ENCODE results near the gene TLE3. TPM values are rescaled to one million over a fixed set of nuclear protein-coding genes. Genes with fewer than 3 reads are reported as not detected.

The TLE3 gene
- total RNA-seq, 2 experiments from 2014 or later: 159 to 167 TPM

GRCh38 chr15:70060214-70060992 is 37.3 kb downstream of the TLE3 start:
- Mint-ChIP-seq H3K27me3 (no peaks in the 10 kb centered on the region), H3K4me1 (ENCODE audit: low read depth) (no peaks in the 10 kb centered on the region), H3K36me3 (ENCODE audit: low read depth) (peaks cover 91% of the 10 kb centered on the region), H3K4me3 (no peak overlapping the region), H3K27ac (no peak overlapping the region), H3K9me3 (no peaks in the 10 kb centered on the region)
- POLR2A ChIA-PET: no interaction called here
- H3K27ac ChIP-seq (ENCODE audit: low read depth in 1 of 2, low read length in 2 of 2): no peak overlapping the region
- TF ChIP-seq CTCF (IDR thresholded peaks at IDR 0.05): no peak
- CTCF ChIA-PET: no interaction called here
- H3K36me3 ChIP-seq (ENCODE audit: insufficient read depth, low read length): peaks cover 99% of the 10 kb centered on the region
- intact Hi-C loops (cut with DNase I, micrococcal nuclease): no loop called here
- no peaks in the 10 kb centered on the region for H3K4me1 ChIP-seq (ENCODE audit: insufficient read depth, low read length)
- no peaks in the 10 kb centered on the region for H3K9me3 ChIP-seq (ENCODE audit: control insufficient read depth in 1 of 2, insufficient read depth in 1 of 2, low read length in 2 of 2)
- DNase-seq (peak in 1 of 14 experiments; percentile 31), ATAC-seq (ENCODE audit: poor library complexity) (no peak)
- no peaks in the 10 kb centered on the region for H3K27me3 ChIP-seq (ENCODE audit: control insufficient read depth in 1 of 2, insufficient read depth in 2 of 2, low read length in 2 of 2)
- H3K4me3 ChIP-seq (ENCODE audit: low read length): no peak overlapping the region

GRCh38 chr15:70059476-70060213 is 38.1 kb downstream of the TLE3 start:
- Histone ChIP-seq H3K36me3 (ENCODE audit: insufficient read depth, low read length) (peaks cover 99% of the 10 kb centered on the region), H3K27me3 (ENCODE audit: control insufficient read depth in 1 of 2, insufficient read depth in 2 of 2, low read length in 2 of 2) (no peaks in the 10 kb centered on the region), H3K4me3 (ENCODE audit: low read length) (no peak overlapping the region), H3K27ac (ENCODE audit: low read depth in 1 of 2, low read length in 2 of 2) (no peak overlapping the region), H3K9me3 (ENCODE audit: control insufficient read depth in 1 of 2, insufficient read depth in 1 of 2, low read length in 2 of 2) (no peaks in the 10 kb centered on the region), H3K4me1 (ENCODE audit: insufficient read depth, low read length) (no peaks in the 10 kb centered on the region)
- ChIA-PET POLR2A (no interaction called here), CTCF (no interaction called here)
- intact Hi-C loops (cut with DNase I, micrococcal nuclease): loop anchor here in 1 of 2 experiments (10.0 kb wide), 1 partner anchor 145 kb away; no protein-coding TSS in a partner anchor
- DNase-seq (peak in 1 of 14 experiments; percentile 25), ATAC-seq (ENCODE audit: poor library complexity) (no peak)
- H3K27me3 Mint-ChIP-seq: no peaks in the 10 kb centered on the region
- peak overlapping the region; percentile 20 for H3K4me3 Mint-ChIP-seq
- H3K9me3 Mint-ChIP-seq: no peaks in the 10 kb centered on the region
- H3K4me1 Mint-ChIP-seq (ENCODE audit: low read depth): no peaks in the 10 kb centered on the region
- peak overlapping the region; percentile 39 for H3K27ac Mint-ChIP-seq
- no peak for TF ChIP-seq CTCF (IDR thresholded peaks at IDR 0.05)
- H3K36me3 Mint-ChIP-seq (ENCODE audit: low read depth): peaks cover 93% of the 10 kb centered on the region

GRCh38 chr15:70058642-70059360 is 38.9 kb downstream of the TLE3 start:
- ChIA-PET POLR2A (no interaction called here), CTCF (no interaction called here)
- Mint-ChIP-seq H3K9me3 (no peaks in the 10 kb centered on the region), H3K36me3 (ENCODE audit: low read depth) (peaks cover 94% of the 10 kb centered on the region), H3K27me3 (no peaks in the 10 kb centered on the region), H3K4me3 (no peak overlapping the region), H3K4me1 (ENCODE audit: low read depth) (no peaks in the 10 kb centered on the region), H3K27ac (peak overlapping the region; percentile 9)
- H3K9me3 ChIP-seq (ENCODE audit: control insufficient read depth in 1 of 2, insufficient read depth in 1 of 2, low read length in 2 of 2): no peaks in the 10 kb centered on the region
- H3K36me3 ChIP-seq (ENCODE audit: insufficient read depth, low read length): peaks cover 99% of the 10 kb centered on the region
- H3K27ac ChIP-seq (ENCODE audit: low read depth in 1 of 2, low read length in 2 of 2): no peak overlapping the region
- H3K4me1 ChIP-seq (ENCODE audit: insufficient read depth, low read length): no peaks in the 10 kb centered on the region
- no peak overlapping the region for H3K4me3 ChIP-seq (ENCODE audit: low read length)
- no peak for DNase-seq
- no peaks in the 10 kb centered on the region for H3K27me3 ChIP-seq (ENCODE audit: control insufficient read depth in 1 of 2, insufficient read depth in 2 of 2, low read length in 2 of 2)
- ATAC-seq (ENCODE audit: poor library complexity): no peak
- no peak for TF ChIP-seq CTCF (IDR thresholded peaks at IDR 0.05)
- intact Hi-C loops (cut with DNase I, micrococcal nuclease): loop anchor here in 1 of 2 experiments (10.0 kb wide), 1 partner anchor 146 kb away; no protein-coding TSS in a partner anchor
